ENCODE measurements around the gene CCL19. TPM values are rescaled to one million over a fixed set of nuclear protein-coding genes. Genes with fewer than 3 reads are reported as not detected.

Gene CCL19
- polyA plus RNA-seq, 1 of the 3 experiments (the other 2 are of a cell fraction), result not detected

GRCh38 chr9:34709196-34709978, 18.3 kb upstream of the CCL19 start:
- no peak overlapping the region for H3K27ac ChIP-seq (ENCODE audit: low read depth in 2 of 2, low read length in 1 of 2)
- no peaks in the 10 kb centered on the region for H3F3A ChIP-seq (replicated peaks; ENCODE audit: insufficient read depth)
- no peak for TF ChIP-seq NFIC (IDR thresholded peaks at IDR 0.05; ENCODE audit: borderline replicate concordance)
- TF ChIP-seq SMC3 (IDR thresholded peaks at IDR 0.05; ENCODE audit: low read depth, low read length), result no peak
- TF ChIP-seq IRF3 (IDR thresholded peaks at IDR 0.05; ENCODE audit: low read depth, low read length), result no peak
- TF ChIP-seq GABPA (IDR thresholded peaks at IDR 0.05; ENCODE audit: low read depth), result no peak
- no peak for TF ChIP-seq ZBTB33 (IDR thresholded peaks at IDR 0.05; ENCODE audit: borderline replicate concordance, low read depth)
- TF ChIP-seq ELF1 (IDR thresholded peaks at IDR 0.05), result no peak
- no peak for TF ChIP-seq RCOR1 (IDR thresholded peaks at IDR 0.05; ENCODE audit: low read length)
- TF ChIP-seq CTCF (IDR thresholded peaks at IDR 0.05), result no peak
- no peak for TF ChIP-seq JUND (IDR thresholded peaks at IDR 0.05)
- TF ChIP-seq FOXM1 (IDR thresholded peaks at IDR 0.05; ENCODE audit: low read depth), result no peak
- TF ChIP-seq TAF1 (IDR thresholded peaks at IDR 0.05; ENCODE audit: borderline replicate concordance, low read depth, low read length), result no peak
- no peak for TF ChIP-seq RXRA (IDR thresholded peaks at IDR 0.05; ENCODE audit: borderline replicate concordance, low read depth)
- TF ChIP-seq EP300 (IDR thresholded peaks at IDR 0.05; ENCODE audit: borderline replicate concordance in 1 of 2, low read depth in 1 of 2, low read length in 1 of 2), result no peak
- TF ChIP-seq PBX3 (IDR thresholded peaks at IDR 0.05), result no peak
- no peaks in the 10 kb centered on the region for H3K9me3 ChIP-seq
- WGBS (ENCODE audit: low lambda C conversion rate), result 73% methylated on average over 6 of the region's 9 CpGs
- no peaks in the 10 kb centered on the region for H3K36me3 ChIP-seq (replicated peaks in 1 of 2; ENCODE audit: control insufficient read depth in 1 of 2, insufficient read depth in 2 of 2, low read length in 1 of 2)
- no peak for DNase-seq
- H3K9ac ChIP-seq, result no peak overlapping the region
- no peaks in the 10 kb centered on the region for H3K79me2 ChIP-seq (ENCODE audit: insufficient read depth)
- ChIA-PET CTCF (interaction anchor here (0.9 to 2.7 kb wide), 5 partner anchors 9 to 190 kb away, joined by 4 to 10 read pairs (median 6); no protein-coding TSS in a partner anchor), POLR2A (no interaction called here)
- H2AFZ ChIP-seq (ENCODE audit: low read depth), result no peak overlapping the region
- peaks cover 0 to 4% of the 10 kb centered on the region in 2 experiments; a peak in 1 of 4 replicates for H3K4me1 ChIP-seq (ENCODE audit: control insufficient read depth in 1 of 2, insufficient read depth in 2 of 2, low read depth in 1 of 2, low read length in 1 of 2)
- no peak overlapping the region for H3K4me3 ChIP-seq (ENCODE audit: low read depth in 2 of 2, low read length in 1 of 2)
- H3K4me2 ChIP-seq, result no peak overlapping the region
- H4K20me1 ChIP-seq (ENCODE audit: insufficient read depth), result no peaks in the 10 kb centered on the region
- H3K27me3 ChIP-seq (ENCODE audit: insufficient read depth), result no peaks in the 10 kb centered on the region; the same call in 1 of the 2 replicates
- H3K9me2 ChIP-seq, result no peaks in the 10 kb centered on the region

All from SK-N-SH (cell line).